GM12874 (cell line): ENCODE results near the gene WASL.

Experiments
- CTCF ChIP-seq: IDR thresholded peaks from 2 replicates; pipeline ENCODE4 v1.5.1; 2011; ENCODE audit warnings: low read depth, mild to moderate bottlenecking, control low read depth, low read length, moderate library complexity; ENCODE audit not compliant: insufficient read depth

Gene WASL

GRCh38 chr7:123761729-123762128 lies 12.9 kb upstream of the WASL start:
- TF ChIP-seq CTCF = no peak

DNA sequence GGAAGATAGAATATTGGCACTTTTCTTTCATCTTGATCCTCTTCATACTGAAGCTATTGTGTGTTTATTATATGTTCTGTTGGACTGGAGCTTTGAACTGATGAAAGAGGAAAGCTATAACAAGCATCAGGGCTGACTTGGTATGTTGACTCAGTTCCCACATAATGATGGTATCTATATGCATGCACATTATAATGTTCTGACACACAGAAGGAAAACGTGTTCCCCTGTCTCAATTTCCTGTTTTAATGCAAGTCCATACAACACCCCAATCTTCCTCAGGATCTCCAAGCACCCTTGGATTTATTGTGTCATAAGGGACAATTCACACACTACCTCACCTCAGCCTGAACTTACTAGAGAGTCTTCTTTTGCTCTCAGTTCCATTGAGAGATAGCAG lies 8.3 kb upstream of the WASL start:
- no peak for TF ChIP-seq CTCF

GRCh38 chr7:123755338-123755737 lies 6.5 kb upstream of the WASL start:
- no peak for TF ChIP-seq CTCF

DNA sequence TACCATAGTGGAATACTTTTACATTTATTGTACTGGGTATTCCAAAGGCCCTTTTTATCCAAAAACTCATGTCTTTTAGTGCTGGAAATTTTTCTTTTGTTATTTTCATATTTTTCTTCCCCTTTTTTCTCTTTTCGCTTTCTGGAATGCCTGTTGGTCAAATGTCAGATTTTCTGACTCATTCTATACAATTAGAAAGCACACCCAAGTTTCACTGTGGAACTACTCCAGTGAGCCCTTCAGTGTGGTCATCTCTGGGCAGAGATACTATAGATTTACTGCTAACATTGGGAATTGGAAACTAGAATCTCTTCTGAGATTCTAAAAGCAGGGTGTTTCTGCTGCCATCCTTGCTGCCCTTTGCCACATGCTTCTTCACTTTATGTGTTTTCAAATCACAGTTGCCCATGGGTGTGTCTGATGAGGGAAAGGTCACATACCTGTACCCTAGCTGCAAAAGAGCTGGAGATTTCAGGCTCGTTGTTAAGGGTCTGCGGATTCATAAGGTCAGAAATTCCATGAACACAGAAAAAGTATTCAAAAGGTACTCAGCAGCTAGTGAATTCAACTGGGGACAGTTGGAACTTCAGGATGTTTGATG lies 5.6 kb upstream of the WASL start:
- no peak for TF ChIP-seq CTCF

DNA sequence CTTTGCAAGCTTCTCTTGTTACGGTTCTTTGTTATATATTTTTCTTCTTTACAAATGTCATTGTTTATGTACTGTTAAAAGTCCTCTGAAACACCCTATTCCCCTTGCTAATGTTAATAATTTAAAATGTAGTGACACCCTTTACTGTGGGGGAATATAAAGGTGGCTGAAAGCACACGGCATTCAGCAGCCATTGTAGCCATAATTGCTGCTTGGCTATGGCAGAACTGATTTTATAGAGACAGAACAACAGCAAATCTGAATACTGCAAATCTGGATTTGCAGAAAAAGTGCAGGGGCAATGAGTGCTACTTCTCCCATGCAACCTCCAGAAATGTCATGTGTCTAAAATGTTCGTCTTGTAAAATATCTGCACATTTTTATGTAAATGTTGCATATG lies 3.7 kb upstream of the WASL start:
- TF ChIP-seq CTCF = no peak

DNA sequence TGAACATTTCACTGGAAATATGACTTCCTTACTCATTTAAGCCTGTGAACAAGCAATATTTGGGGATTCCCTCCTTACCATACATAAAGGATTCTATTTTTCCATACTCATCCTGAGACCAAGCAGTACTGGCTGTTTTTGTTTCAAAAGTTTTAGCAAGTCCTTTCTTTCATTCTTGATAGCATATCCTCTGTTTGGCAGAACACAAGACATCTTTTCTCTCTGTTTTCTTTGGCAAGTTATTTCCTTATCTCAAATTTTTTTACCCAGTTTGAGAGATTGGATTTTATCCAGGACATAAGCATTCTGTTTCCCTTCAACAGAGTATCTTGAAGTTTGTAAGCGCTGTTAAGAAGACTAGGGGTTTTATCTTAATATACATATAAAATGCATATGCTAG lies 3.0 kb upstream of the WASL start:
- no peak for TF ChIP-seq CTCF

- TF ChIP-seq CTCF = no peak
These were observed 1.8 kb upstream of the WASL start for GRCh38 chr7:123750389-123751230.
